HG02610 (cell line): ENCODE results near the gene LRIT2.
"Not testable (repeated sequence)": the region's sequence is repeated elsewhere in the genome, so short reads cannot be mapped to it uniquely, and the experiment has no call there.

ENCODE experiments used
- ATAC-seq: cut with Tn5 transposase; IDR thresholded peaks from one replicate; pipeline ENCODE4 v1.9.1; 2021; ENCODE audit warnings: mild to moderate bottlenecking, moderate library complexity; ENCODE audit not compliant: unreplicated experiment

LRIT2 gene

DNA sequence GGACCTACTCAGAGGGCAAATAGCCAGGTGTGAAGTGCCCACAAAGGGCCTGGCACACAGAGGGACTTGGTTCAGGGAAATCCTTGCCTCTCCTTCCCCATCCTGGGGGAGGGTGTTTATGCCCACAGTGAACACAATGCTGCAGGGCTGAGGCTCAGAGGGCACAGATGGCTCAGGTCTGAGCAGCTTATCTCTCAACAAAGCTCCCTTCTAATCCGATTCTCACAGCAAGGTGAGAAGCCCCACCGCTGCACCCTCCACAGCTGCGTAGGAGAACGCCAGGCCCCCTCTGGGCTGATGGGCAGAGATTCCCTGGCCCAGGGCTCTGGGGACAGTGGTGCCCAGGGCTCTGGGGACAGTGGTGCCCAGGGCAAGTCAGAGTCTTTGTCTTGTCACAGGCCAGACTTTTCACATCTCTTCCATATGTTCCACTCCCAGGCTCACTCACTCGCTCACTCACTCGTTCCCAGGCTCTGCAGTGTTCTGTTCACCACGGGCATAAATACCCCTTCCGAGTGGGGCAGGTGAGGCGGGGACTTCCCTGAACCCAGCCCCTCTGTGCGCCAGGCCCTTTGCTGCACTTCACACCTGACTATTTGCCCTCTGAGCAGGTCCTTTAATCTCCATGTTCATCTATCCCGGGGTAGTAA, 39.7 kb downstream of the LRIT2 start:
- ATAC-seq, result no peak

- ATAC-seq, result no peak
These were observed 40.8 kb downstream of the LRIT2 start for GRCh38 chr10:84184517-84184916.

GRCh38 chr10:84181631-84182030, 43.7 kb downstream of the LRIT2 start:
- ATAC-seq, result no peak

DNA sequence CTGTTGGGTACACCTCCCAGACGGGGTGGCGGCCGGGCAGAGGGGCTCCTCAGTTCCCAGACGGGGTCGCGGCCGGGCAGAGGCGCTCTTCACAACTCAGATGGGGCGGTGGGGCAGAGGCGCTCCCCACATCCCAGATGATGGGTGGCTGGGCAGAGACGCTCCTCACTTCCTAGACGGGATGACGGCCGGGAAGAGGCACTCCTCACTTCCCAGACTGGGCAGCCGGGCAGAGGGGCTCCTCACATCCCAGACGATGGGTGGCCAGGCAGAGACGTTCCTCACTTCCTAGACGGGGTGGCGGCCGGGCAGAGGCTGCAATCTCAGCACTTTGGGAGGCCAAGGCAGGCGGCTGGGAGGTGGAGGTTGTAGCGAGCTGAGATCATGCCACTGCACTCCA, 45.0 kb downstream of the LRIT2 start:
- ATAC-seq, result not testable (repeated sequence)

- peak; percentile 89 for ATAC-seq
These were observed 46.2 kb downstream of the LRIT2 start for GRCh38 chr10:84179059-84179710.

DNA sequence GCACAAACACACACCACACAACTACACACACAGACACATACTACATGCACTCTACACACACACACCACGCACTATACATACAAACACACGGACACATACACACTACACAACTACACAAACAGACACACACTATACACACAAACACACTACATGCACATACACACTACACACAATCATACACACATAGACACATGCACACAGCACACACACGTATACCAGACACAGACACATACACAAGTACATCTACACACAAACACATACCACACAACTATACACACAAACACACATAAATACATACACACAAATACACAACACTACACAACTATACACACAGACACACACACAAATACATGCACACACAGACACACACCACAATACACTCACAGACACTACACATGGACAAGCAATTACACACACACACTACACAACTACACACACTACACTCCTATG, 47.2 kb downstream of the LRIT2 start:
- no peak for ATAC-seq

GRCh38 chr10:84177541-84178141, 47.7 kb downstream of the LRIT2 start:
- peak; percentile 50 for ATAC-seq

DNA sequence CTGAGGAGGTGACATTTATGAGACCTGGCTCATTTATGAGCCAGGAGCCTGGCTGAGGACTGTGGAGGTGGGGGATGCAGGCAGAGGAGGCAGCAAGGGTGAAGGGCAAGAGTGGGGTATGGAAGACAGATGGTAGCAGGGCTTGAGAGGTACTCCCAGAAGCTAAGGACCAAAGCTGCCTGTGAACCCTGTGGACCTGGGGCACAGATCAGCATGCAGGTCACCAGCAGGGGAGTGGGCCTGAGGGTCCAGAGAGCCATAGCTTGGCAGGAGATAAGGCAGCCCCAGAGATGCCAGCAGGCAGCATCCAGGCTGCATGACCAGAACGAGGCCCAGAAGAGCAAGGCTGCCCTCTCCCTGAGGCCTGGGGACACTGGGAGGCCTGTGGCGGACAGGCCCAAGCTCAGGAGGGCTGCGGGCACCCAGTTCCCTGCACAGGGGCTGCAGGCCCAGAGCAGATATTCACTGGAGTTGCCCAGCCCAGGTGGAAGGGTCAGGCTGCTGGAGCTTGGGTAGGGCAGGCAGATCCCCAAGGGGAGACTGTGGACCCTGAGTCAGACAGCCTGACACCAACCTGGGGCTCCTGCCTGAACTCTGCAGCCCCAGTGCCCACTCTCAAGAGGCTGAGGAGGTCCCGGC, 48.4 kb downstream of the LRIT2 start:
- ATAC-seq, result no peak

- no peak for ATAC-seq
These were observed 49.0 kb downstream of the LRIT2 start for GRCh38 chr10:84176351-84176750.

- no peak for ATAC-seq
These were observed 49.9 kb downstream of the LRIT2 start for GRCh38 chr10:84175436-84175835.

- no peak for ATAC-seq
These were observed 51.8 kb downstream of the LRIT2 start, which contains the start of gene GPR15LG for GRCh38 chr10:84173501-84173929. Gene GPR15LG (plus strand): TSS chr10:84173801. CDS start chr10:84173852, 51 bp downstream.

GRCh38 chr10:84172467-84173356, 52.6 kb downstream of the LRIT2 start:
- peak; percentile 69 for ATAC-seq

- ATAC-seq, result peak; percentile 39
These were observed 53.5 kb downstream of the LRIT2 start for GRCh38 chr10:84171700-84172466.

- not testable (repeated sequence) for ATAC-seq
These were observed 54.1 kb downstream of the LRIT2 start for GRCh38 chr10:84171237-84171636.
